GM19468 (cell line): ENCODE measurements around the gene MAML2.

ENCODE experiments used
- ATAC-seq: cut with Tn5 transposase; IDR thresholded peaks from one replicate; pipeline ENCODE4 v1.9.1; 2021; ENCODE audit warnings: mild to moderate bottlenecking, moderate library complexity, moderate number of reproducible peaks; ENCODE audit not compliant: unreplicated experiment; ENCODE audit errors: extremely low read depth

The MAML2 gene

DNA sequence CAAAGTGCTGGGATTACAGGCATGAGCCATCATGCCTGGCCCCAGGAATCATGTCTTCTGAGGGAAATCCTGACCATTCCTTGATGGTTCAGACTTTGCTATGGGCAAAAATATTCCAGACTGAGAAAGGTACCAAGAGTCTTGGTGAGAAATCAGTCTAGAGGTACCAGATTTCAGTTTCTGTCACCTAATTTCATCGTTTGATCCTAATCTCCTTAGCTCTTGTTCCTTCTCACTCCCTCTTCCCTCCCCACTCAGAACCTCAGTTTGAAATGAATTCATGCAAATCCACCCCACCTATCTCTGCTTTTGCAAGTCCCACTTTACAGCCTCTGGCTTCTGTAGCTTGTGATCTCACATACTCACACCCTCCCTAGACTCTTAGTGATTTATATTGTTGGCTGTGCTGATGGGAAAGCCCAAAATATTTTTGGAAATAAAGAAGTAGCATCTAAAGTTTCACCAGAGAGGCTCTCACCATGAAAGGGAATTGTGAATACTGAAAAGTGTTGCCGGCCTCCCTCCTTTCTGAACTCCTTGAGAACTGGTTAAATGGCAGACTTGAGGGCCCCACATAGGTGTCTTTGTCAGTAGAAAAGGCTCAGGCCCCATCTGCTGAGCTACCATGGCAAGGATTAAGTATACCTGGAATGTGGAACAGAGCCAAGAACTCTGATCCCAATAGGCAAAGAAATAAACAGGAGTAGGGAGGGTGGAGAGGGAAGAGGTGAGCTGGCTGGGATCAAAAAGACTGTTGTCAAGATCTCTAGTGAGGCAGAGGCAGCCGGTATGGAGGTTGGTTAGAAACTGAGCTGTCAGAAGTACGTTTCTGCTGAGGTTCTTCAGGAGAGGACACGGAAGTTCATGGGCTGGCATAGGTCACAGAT is 228.6 kb downstream of the MAML2 start:
- ATAC-seq, result no peak

- no peak for ATAC-seq
Measured at GRCh38 chr11:96113193-96113681, 229.8 kb downstream of the MAML2 start.

DNA sequence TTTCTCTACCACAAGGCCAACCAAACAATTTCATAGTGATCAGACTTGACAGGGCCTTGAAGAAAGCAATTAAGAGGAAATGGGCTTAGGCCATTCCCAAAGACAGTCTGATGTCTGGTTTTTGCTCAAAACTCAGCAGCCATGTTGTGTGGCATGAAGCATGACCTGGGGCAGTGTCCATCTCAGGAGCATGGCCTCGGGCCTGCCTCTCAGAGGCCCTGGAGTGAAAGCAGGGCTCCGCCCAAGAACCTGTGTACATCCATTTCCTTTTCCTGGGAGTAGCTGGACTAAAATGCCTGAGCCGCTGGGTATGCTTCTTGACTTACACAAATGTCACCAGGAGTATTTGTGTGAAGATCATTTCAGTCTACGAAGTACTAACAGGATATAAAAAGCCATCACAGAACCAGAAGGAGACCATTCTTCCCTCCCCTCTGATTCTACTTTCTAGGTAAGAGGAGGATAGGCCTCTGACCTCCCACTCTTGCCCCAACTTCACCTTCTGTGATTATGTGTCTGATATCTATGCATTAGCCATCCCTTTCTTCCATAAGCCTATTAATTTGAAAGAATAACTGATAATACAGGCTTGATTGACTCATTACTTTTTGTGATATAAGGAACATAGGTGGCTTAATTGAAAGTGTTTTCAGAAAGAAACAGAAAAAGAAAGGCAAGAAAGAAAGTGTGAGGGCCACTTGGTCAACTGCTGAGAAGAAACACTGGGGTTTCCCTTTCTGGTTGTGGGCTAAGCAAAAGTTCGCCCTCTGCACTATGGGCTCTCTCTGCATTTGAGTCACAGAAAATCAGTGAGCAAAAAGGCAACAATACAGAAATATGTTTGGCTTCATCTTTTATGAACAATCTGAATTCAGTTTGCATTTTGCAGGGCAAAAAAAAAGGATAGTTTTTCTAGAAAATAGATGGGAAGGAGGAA is 230.5 kb downstream of the MAML2 start:
- ATAC-seq, result peak; percentile 28

GRCh38 chr11:96111308-96111707 is 231.7 kb downstream of the MAML2 start:
- no peak for ATAC-seq

- no peak for ATAC-seq
Measured at GRCh38 chr11:96110302-96110701, 232.7 kb downstream of the MAML2 start.

DNA sequence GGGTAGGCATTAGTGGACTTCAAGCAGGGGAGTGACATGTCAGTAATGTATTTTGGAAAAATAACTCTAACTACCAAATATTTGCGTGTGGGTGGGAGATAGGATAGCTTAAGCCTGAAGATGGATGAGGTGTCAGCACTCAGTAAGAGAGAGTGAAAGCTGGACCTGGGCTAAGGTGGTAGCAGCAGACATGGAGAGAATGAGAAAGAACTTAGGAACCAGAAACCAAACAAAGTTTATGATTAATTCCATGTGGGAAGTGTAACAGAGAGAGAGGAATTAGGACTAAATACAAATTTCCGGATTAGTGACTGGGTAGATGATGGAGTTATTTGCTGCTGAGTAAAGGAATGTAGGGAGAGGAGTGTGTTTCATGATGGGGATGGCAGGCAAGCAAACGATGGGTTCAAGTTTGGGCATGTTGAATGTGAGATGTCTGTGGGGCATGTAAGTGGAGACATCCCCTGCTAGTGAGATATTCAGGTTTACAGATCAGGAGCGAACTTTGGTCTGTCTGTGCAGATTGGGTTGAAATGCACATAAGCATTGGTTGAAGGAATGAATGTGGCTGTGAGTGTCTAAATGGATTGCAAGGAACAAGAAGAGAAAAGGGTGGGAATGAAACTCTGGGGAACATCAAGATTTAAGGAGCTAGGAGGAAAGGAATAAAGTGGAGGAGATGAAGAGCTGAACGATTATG is 233.5 kb downstream of the MAML2 start:
- ATAC-seq, result no peak

DNA sequence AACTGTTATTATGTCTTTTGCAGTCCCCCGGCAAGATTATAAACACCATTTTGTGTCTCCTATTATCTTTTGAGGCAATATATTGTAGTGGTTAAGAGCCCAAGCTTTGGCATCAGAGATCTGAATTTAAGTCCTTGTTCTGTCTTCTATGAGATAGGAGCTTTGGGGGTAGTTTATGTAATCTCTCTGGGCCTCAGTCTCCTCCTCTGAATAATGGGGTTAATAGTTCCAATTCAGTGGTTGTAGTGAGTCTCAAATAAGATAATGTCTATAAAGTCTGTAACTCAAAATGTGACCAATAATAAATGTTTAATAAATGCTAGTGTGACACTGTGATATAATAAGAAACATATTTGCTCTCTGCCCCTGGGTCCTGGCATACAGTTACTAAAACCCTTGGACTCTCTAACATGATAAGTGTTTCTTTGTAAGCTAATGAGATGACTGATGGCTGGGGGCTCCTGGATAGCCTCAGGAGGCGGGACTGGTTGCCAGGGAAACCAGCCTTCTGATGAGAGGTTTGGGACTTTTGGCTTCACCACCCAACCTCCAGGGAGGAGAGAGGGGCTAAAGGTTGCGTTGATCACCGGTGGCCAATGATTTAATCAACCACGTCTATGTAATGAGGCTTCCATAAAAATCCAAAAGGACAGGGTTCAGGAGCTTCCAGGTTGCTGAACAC is 235.7 kb downstream of the MAML2 start:
- no peak for ATAC-seq

DNA sequence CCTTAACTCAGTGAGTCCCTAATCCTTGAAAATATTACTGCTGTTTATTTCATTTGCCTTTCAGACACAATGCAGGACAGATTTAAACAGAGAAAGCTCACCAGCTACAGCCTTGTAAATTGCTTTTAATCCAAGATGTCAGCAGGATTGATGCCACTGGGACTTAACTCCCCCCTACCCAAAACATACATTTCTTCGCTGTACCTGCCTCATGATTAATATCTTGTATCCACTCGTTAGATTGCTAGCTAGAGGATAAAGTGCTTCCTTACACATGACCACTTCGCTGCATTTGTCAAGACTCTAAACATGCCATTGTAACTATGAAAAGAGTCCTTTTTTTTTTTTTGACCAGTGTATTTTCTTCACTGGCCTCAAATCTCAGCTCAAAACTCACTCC is 236.3 kb downstream of the MAML2 start:
- no peak for ATAC-seq

DNA sequence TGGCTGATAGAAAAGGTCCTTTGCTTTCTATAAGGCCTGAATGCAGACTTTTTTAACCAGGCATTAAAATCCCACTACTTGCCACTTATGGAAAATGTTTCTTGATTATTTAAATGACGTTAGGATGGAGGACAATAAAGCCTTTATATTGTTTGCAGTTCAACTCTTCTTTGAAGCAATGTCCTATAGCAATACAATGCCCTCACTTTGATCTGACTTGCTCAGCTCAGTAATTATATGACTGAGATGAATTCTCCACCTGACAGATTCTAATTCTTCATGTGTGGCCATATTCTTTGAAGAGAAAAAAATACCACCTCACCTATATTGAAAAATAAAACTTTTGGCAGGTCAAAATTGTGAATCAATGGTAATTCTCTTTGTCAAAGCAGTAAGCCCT is 237.1 kb downstream of the MAML2 start:
- ATAC-seq, result no peak

GRCh38 chr11:96105197-96105895 is 237.6 kb downstream of the MAML2 start:
- ATAC-seq, result no peak

DNA sequence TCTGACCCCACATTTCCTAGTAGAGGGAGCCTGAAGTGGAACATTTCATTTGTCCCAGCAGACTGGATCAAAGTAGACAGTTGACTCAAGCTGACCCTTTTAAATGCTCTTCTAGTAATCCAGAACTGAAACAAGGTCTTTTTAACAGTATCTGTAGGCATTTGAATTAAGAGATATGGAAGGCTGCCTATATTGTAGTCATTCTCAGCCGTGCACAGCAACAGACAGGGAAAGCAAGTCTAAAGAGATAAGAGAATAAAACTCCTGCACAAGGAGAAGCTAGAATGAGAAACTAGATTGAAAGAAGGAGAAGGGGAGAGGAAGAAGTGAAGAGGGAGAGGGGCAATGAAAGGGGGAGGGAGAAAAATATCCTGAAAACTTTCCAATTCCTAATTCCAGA is 238.5 kb downstream of the MAML2 start:
- no peak for ATAC-seq

DNA sequence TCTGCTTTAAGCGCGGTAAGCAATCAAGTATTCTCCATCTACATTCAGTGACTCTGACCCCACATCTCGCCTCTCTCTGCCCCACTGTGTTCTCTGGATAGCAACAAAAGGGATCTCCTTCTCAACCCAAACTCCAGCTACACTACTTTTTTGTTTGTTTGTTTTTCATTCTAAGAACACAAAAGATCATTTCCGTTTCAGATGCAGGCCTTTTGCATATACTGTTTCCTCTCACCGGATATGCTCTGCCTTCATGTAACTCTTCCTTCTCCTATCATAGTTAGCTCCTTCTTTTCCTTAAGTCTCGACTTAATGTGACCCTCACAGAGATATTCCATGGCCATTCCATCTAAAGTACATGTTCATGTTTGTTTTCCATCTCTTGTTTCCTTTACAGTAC is 239.3 kb downstream of the MAML2 start:
- ATAC-seq, result no peak

GRCh38 chr11:96103102-96103501 is 239.9 kb downstream of the MAML2 start:
- no peak for ATAC-seq

DNA sequence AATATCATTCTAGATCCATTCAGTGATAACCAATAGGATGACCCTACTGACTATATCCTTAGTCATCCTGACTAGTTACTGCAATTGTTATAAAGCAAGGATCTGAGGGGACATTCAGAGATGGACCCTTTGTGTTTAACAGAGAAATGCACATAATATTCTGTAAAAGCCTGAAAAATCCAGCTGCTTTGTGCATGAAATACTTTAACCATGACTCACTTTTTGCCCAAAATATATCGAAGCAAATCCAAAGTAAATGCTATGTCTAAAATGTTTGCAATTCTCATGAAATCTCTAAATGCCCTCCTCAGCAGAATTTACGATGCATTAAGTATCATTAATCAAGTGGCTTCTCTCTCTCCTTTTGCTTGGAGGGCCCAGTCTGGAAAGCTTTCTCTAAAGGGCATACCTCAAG is 240.3 kb downstream of the MAML2 start:
- no peak for ATAC-seq

GRCh38 chr11:96101146-96101545 is 241.8 kb downstream of the MAML2 start:
- ATAC-seq, result no peak

GRCh38 chr11:96098511-96099241 is 244.3 kb downstream of the MAML2 start:
- ATAC-seq, result no peak

DNA sequence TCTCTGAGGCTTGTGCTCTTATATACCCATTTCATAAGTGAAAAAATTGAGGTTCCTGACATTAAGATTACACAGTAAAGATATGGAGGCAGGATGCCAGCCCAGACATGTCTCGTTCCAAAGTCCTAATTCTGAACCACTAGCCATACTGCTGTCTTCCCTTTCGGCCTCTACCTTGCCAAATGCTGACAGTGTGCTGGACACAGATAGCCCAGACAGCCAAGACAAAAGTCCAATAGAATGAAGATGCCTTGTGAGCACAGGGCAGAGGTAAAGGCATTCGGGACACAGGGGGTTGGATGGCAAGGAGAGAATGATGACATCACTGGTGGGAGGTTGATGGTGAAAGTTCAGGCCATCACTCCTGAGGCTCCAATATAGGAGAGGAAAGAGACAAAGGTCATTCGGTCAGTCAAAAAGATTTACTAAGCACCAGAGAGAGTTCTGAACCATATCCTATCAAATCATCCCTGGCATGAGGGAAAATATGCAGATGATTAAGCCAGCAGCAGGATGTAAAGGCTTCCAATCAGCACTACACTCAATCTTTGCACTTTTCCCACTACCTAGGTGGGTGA is 245.1 kb downstream of the MAML2 start:
- ATAC-seq, result no peak

DNA sequence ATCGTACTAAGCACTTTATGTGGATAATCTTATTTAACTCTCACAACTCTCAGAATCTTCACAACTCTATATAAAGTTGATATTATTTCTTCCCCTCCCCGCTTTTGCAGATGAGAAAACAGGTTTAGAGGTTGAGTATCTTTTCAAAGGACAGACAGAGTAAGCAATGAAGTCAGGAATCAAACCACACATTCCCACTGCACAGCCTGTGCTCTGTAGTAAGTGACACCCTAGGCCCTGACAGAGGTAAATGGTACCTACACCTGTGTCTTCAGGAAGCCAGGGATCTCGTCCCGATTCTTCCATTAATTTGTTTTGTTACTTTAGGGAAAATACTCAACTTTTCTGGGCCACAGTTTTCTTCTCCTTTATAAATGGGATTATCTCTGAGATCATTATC is 246.6 kb downstream of the MAML2 start:
- no peak for ATAC-seq
